HEK293T (cell line): Measurements from ENCODE around the gene LGMN.

Experiments
- BHLHE40 ChIP-seq: fragments of 450-650 bp; IDR thresholded peaks from 2 replicates; pipeline ENCODE4 v1.6.1; 2016; ENCODE audit warnings: mild to moderate bottlenecking, moderate library complexity, borderline replicate concordance
- CTBP1 ChIP-seq: fragments of 450-650 bp; IDR thresholded peaks from 2 replicates; pipeline ENCODE4 v1.6.1; 2016; ENCODE audit warnings: borderline replicate concordance
- FOXA1 ChIP-seq: fragments of 450-650 bp; IDR thresholded peaks from 2 replicates; pipeline ENCODE4 v1.6.1; 2016; ENCODE audit warnings: mild to moderate bottlenecking
- FOXK2 ChIP-seq: fragments of 450-650 bp; IDR thresholded peaks from 2 replicates; pipeline ENCODE4 v1.6.1; 2016; ENCODE audit warnings: mild to moderate bottlenecking
- FOXM1 ChIP-seq: fragments of 450-650 bp; IDR thresholded peaks from 2 replicates; pipeline ENCODE4 v1.6.1; 2017; ENCODE audit warnings: mild to moderate bottlenecking, borderline replicate concordance
- HDGF ChIP-seq: fragments of 450-650 bp; IDR thresholded peaks from 2 replicates; pipeline ENCODE4 v1.6.1; 2017; ENCODE audit warnings: antibody characterized with exemption, borderline replicate concordance
- L3MBTL2 ChIP-seq: fragments of 450-650 bp; conservative IDR thresholded peaks from 2 replicates; pipeline ENCODE4 v1.6.1; 2016; ENCODE audit warnings: mild to moderate bottlenecking
- LEF1 ChIP-seq: fragments of 450-650 bp; IDR thresholded peaks from 2 replicates; pipeline ENCODE4 v1.6.1; 2017; ENCODE audit warnings: mild to moderate bottlenecking, borderline replicate concordance
- SP1 ChIP-seq: fragments of 450-650 bp; IDR thresholded peaks from 2 replicates; pipeline ENCODE4 v1.6.1; 2017
- SUZ12 ChIP-seq: fragments of 450-650 bp; IDR thresholded peaks from 2 replicates; pipeline ENCODE4 v1.6.1; 2016; ENCODE audit warnings: mild to moderate bottlenecking

GRCh38 chr14:92726135-92726932, 22.1 kb downstream of the LGMN start:
- TF ChIP-seq FOXK2 (no peak), BHLHE40 (no peak), FOXM1 (no peak), CTBP1 (no peak), L3MBTL2 (no peak), LEF1 (no peak), SP1 (no peak), HDGF (no peak), FOXA1 (no peak), SUZ12 (no peak)
